GM12872 (cell line): ENCODE results near the gene SRSF3.

Experiments used
- CTCF ChIP-seq: IDR thresholded peaks from 3 replicates; pipeline ENCODE4 v1.5.1; 2011; ENCODE audit warnings: low read depth, mild to moderate bottlenecking, low read length, moderate library complexity; ENCODE audit not compliant: insufficient read depth

The SRSF3 gene

GRCh38 chr6:36594816-36595643 lies 868 bp downstream of the SRSF3 start:
- TF ChIP-seq CTCF, result no peak

- TF ChIP-seq CTCF, result no peak
These were observed 2.2 kb downstream of the SRSF3 start for GRCh38 chr6:36596356-36596755.

- TF ChIP-seq CTCF, result no peak
These were observed 3.6 kb downstream of the SRSF3 start for GRCh38 chr6:36597775-36598174.

DNA sequence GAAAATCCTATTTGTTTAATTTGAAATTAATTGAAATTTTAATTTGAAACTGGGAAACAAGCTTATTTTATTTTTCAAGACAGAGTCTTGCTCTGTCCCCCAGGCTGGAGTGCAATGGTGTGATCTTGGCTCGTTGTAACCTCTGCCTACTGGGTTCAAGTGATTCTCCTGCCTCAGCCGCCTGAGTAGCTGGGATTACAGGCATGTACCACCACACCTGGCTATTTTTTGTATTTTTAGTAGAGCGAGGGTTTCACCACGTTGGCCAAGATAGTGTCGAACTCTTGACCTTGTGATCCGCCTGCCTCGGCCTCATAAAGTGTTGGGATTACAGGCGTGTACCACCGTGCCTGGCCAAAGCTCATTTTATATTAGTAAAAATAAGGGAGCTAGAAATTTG lies 4.2 kb downstream of the SRSF3 start:
- TF ChIP-seq CTCF, result no peak

DNA sequence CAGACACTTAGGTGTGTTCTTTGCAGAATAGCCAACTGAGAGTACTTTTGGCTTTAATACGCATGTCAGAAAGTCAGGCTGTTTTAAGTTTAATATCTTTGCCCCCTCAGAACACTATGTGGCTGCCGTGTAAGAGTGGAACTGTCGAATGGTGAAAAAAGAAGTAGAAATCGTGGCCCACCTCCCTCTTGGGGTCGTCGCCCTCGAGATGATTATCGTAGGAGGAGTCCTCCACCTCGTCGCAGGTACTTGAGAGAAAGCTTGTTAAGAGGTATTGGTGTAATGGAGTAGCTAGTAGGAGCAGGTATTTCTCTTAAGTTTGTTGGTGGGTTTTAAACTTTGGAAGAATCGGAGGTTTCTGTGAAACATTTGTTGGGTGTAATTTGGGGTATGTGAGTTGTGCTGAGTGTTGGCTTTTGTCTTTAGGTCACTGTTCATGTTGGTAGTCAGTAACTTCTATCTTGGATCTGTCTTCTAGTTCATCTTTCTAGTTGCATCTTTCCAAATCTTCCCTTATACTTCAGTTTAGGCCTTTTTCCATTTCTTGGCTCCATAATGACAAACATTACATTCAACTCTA lies 4.7 kb downstream of the SRSF3 start:
- TF ChIP-seq CTCF, result no peak

- TF ChIP-seq CTCF, result no peak
These were observed 5.6 kb downstream of the SRSF3 start for GRCh38 chr6:36599791-36600209.

DNA sequence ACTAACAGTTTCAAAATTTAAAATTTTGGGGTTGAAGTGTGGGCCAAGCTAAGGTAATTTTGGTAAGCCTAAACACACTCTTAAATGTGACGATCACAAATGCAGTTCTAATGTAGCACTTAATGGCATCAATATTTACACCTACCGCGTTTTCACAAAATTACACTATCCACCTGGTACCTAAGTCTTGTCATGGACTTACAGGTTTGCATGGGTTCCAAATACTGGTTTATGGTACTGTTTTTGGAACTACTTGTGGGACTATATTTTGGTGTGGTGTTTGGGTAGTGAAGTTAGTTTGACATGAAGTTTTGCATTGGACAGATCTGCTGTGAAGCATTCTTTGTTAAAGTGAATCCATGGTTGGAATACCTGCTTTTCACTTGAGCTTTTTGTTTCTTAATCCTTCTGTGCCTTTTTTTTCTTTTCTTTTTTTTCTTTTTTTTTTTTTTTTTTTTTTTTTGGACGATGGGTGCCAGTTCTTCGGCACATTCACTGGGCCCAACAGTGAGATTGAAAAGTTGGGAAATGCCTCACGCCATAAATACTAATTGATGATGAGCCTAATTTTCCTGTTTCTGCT lies 6.5 kb downstream of the SRSF3 start:
- no peak for TF ChIP-seq CTCF
